HepG2 (cell line): ENCODE results near the gene TBX5. TPM values are rescaled to one million over a fixed set of nuclear protein-coding genes. Genes with fewer than 3 reads are reported as not detected.

ENCODE experiments used
- ATAC-seq: fragments of 200-7000 bp; cut with Tn5 transposase; 3 replicates; pipeline ENCODE4 v1.9.1; 2020; ENCODE audit warnings: mild to moderate bottlenecking, moderate library complexity
- BruUV-seq: library from RNA; stranded (reverse); fragments of 400-500 nt; replicated peaks from 2 replicates; lab custom pipeline; 2021; lab: Mats Ljungman, UMichigan
- CTCF ChIA-PET: fragments of 300-600 bp; formaldehyde crosslinking; extraction: SDS; loops from one replicate; lab custom pipeline; 2021; ENCODE audit warnings: low total read pairs, inconsistent platforms, low intra/inter-chr PET ratio; lab: Yijun Ruan, JAX
- POLR2A ChIA-PET: fragments of 350-600 bp; sonication (Branson Sonifier 250); formaldehyde crosslinking; loops from one replicate; lab custom pipeline; 2020; ENCODE audit warnings: antibody characterized with exemption, inconsistent platforms; lab: Yijun Ruan, JAX
- DNase-seq: peaks from one replicate; pipeline ENCODE4 v3.0.0-alpha.2; 2015; ENCODE audit warnings: low spot score
- FAIRE-seq: peaks from 3 replicates; lab custom pipeline; 2011; peaks lifted over from hg19 to GRCh38; lab: Jason Lieb, UNC
- H2AFZ ChIP-seq: one replicate; pipeline ENCODE4 v1.6.1; 2011; ENCODE audit warnings: low read length, inconsistent platforms
- H3K27ac ChIP-seq: fragments of 300-600 bp; 3 replicates; pipeline ENCODE4 v1.8.0; 2011; ENCODE audit warnings: mixed run types, mild to moderate bottlenecking, mixed read lengths, low read length, inconsistent platforms; ENCODE audit not compliant: insufficient read depth; ENCODE audit errors: extremely low read length
- H3K27me3 ChIP-seq, 2 experiments: fragments of 200-600 bp in 1 of 2; 2 replicates in 1 of 2; 3 replicates in 1 of 2; pipeline versions ENCODE4 v1.6.0 to v1.8.0; 2011; ENCODE audit warnings: low read length in 2 of 2, mild to moderate bottlenecking in 2 of 2, moderate library complexity in 2 of 2, inconsistent platforms in 1 of 2; ENCODE audit not compliant: insufficient read depth in 2 of 2, control insufficient read depth in 1 of 2
- H3K36me3 ChIP-seq, 2 experiments: fragments of 200-600 bp in 1 of 2; replicated peaks in 1 of 2; 2 replicates in 1 of 2; 3 replicates in 1 of 2; pipeline versions ENCODE4 v1.5.1 to v1.8.0; 2011; ENCODE audit warnings: low read length in 2 of 2, inconsistent platforms in 1 of 2; ENCODE audit not compliant: insufficient read depth in 2 of 2, control insufficient read depth in 1 of 2
- H3K4me1 ChIP-seq: 2 replicates; pipeline ENCODE4 v1.5.1; 2012; ENCODE audit warnings: low read length, inconsistent platforms; ENCODE audit not compliant: insufficient read depth
- H3K4me2 ChIP-seq: 2 replicates; pipeline ENCODE4 v1.6.0; 2011; ENCODE audit warnings: low read depth, low read length, inconsistent platforms
- H3K4me3 ChIP-seq, 3 experiments: fragments of 200-600 bp in 1 of 3; sonication (generic), shearing (Covaris generic) in 1 of 3; replicated peaks in 1 of 3; 2 replicates each; pipeline ENCODE4 v1.5.1; 2011 to 2016; ENCODE audit warnings: low read length in 3 of 3, inconsistent platforms in 2 of 3, low read depth in 2 of 3, mild to moderate bottlenecking in 2 of 3, control low read depth in 1 of 3, mixed read lengths in 1 of 3; ENCODE audit not compliant: insufficient read depth in 1 of 3
- H3K79me2 ChIP-seq: one replicate; pipeline ENCODE4 v1.6.1; 2011; ENCODE audit warnings: low read length, inconsistent platforms; ENCODE audit not compliant: insufficient read depth
- H3K9ac ChIP-seq: 2 replicates; pipeline ENCODE4 v1.6.0; 2011; ENCODE audit warnings: mild to moderate bottlenecking, low read depth, low read length, inconsistent platforms; ENCODE audit not compliant: insufficient read depth
- H3K9me3 ChIP-seq: 2 replicates; pipeline ENCODE4 v1.5.1; 2012; ENCODE audit warnings: mild to moderate bottlenecking, low read length
- H4K20me1 ChIP-seq: 2 replicates; pipeline ENCODE4 v1.6.0; 2011; ENCODE audit warnings: inconsistent platforms, mild to moderate bottlenecking, low read length, moderate library complexity; ENCODE audit not compliant: insufficient read depth
- ARID2 ChIP-seq: sonication (generic); formaldehyde crosslinking; IDR thresholded peaks from 2 replicates; pipeline ENCODE4 v1.8.1; 2022; ENCODE audit warnings: mild to moderate bottlenecking, missing genetic modification reagents, borderline replicate concordance
- FOXK1 ChIP-seq: sonication (generic); formaldehyde crosslinking; IDR thresholded peaks from 2 replicates; pipeline ENCODE4 v1.4.0; 2020; ENCODE audit warnings: low read depth, missing genetic modification reagents, borderline replicate concordance
- NAIF1 ChIP-seq: sonication (generic); formaldehyde crosslinking; IDR thresholded peaks from 2 replicates; pipeline ENCODE4 v1.5.0; 2020; ENCODE audit warnings: mild to moderate bottlenecking, missing genetic modification reagents, borderline replicate concordance
- NPAS2 ChIP-seq: sonication (generic); formaldehyde crosslinking; IDR thresholded peaks from 2 replicates; pipeline ENCODE4 v1.8.0; 2022; ENCODE audit warnings: mild to moderate bottlenecking, missing genetic modification reagents, borderline replicate concordance
- XRCC5 ChIP-seq: fragments of 200-400 bp; formaldehyde crosslinking; optimal IDR thresholded peaks from 2 replicates; pipeline ENCODE3; 2017; ENCODE audit warnings: mild to moderate bottlenecking, low read length
- YEATS2 ChIP-seq: sonication (generic); formaldehyde crosslinking; IDR thresholded peaks from 2 replicates; pipeline ENCODE4 v1.4.0; 2020; ENCODE audit warnings: missing genetic modification reagents, borderline replicate concordance
- WGBS: methylation state at CpG from one replicate; pipeline ENCODE4 v1.1.6; 2017; ENCODE audit warnings: low lambda C conversion rate; 5-methylcytosine and 5-hydroxymethylcytosine counted together
- in situ Hi-C: cut with HindIII; loops from 2 replicates; pipeline ENCODE4 v1.10.0; 2017; ENCODE audit warnings: low pct_unique_long_range_greater_than_20kb; ENCODE audit not compliant: extremely low pct_ligation_motif_present
- intact Hi-C: fragments of 100-400 bp; cut with micrococcal nuclease; formaldehyde crosslinking; loops from one replicate; pipeline ENCODE4 v1.10.0; 2022; ENCODE audit not compliant: unreplicated experiment
- polyA plus RNA-seq, 8 experiments: library from polyadenylated mRNA; depleted of rRNA in 3 of 8; stranded (reverse) in 7 of 8; unstranded in 1 of 8; fragments of >200 nt; fragmentation: Illumina TruSeq in 4 of 8; extraction: Trizol in 4 of 8; gene quantifications; 2 replicates each; pipeline versions ENCODE4 v1.2.1 to v1.2.3, GENCODE V29; 2011 to 2016; ENCODE audit warnings: low read depth in 4 of 8, missing spikeins in 1 of 8, mixed read lengths in 1 of 8; ENCODE audit not compliant: insufficient read depth in 1 of 8
- total RNA-seq, 5 experiments: library from RNA; depleted of rRNA; stranded (reverse); fragments of >200 nt; fragmentation: Illumina TruSeq; extraction: Trizol; gene quantifications; 2 replicates each; pipeline ENCODE4 v1.2.3, GENCODE V29; 2016; ENCODE audit warnings: low read depth in 1 of 5

Gene TBX5
- total and polyA plus RNA-seq, 2 of the 13 experiments (the other 11 are each of a cell fraction or from before 2014, with no cell fraction given): not detected

DNA sequence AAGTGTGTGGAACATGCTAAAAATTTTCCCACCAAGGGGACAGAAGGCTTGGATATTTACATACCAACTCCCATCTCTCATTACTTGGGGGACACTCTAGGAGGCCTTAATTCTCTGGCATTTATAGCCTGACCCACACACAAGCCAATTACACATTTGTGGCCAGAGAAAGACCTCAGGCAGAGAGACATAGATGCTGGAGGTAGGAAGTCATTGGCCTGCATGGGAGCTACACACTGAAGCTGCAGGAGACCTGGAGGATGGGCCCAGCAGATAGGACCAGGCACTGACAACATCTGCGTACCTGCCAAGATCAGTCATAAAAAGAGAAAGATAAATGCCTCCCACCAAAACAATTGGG, 61.7 kb downstream of the TBX5 start:
- H3K9ac ChIP-seq: no peak overlapping the region
- H3K27ac ChIP-seq: no peak overlapping the region
- no peak overlapping the region for H3K4me2 ChIP-seq
- no TSS peak for BruUV-seq
- no peak for ATAC-seq
- no peak for FAIRE-seq
- H4K20me1 ChIP-seq: no peaks in the 10 kb centered on the region
- H2AFZ ChIP-seq: no peak overlapping the region
- H3K4me1 ChIP-seq: no peaks in the 10 kb centered on the region
- TF ChIP-seq ARID2 (no peak), FOXK1 (CRISPR knock-in tag) (no peak)
- no peaks in the 10 kb centered on the region for H3K36me3 ChIP-seq
- H3K9me3 ChIP-seq: no peaks in the 10 kb centered on the region
- ChIA-PET POLR2A (no interaction called here), CTCF (no interaction called here)
- in situ Hi-C loops (no loop called here), intact Hi-C loops (no loop called here)
- no peak for DNase-seq
- H3K4me3 ChIP-seq: no peak overlapping the region
- H3K79me2 ChIP-seq: no peaks in the 10 kb centered on the region
- H3K27me3 ChIP-seq: peaks cover 1 to 9% of the 10 kb centered on the region in 2 experiments; a peak in 1 of 5 replicates
- 0% methylated on average over 1 of the region's 1 CpG for WGBS

DNA sequence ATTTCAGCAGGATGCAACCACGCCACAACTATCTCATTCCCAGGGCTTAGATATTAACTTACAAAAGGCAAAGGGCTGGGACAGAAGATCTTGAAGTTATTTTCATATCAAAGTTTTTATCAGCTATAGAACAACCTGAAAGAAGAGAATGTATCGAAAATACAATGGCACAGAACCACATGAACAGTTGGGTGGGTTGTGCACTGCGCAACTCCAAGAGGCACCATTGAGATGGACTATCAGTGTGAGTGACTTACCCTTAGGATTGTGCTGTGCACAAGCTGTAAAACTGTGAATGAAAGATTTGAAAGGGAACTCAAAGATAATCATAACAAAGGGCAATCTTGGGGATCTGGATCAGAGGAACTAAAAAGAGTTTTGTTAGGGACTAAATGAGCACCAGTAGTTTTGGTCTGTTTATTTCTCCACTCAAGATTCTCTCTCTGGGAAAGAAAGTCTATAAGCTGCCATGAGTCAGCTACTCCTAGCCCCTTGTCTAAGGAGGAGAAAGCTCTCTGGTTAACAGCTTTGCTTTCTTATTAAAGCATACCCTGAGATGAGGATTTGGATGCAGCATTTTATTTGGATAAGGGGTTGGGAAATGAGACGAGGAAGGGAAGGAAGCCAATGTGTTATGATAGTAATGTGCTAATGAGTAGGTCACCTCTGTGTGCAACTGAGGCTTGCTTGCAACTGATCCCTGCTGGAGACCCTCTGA, 62.2 kb downstream of the TBX5 start:
- no peaks in the 10 kb centered on the region for H4K20me1 ChIP-seq
- no peak overlapping the region for H3K4me2 ChIP-seq
- peaks cover 1 to 9% of the 10 kb centered on the region in 2 experiments; a peak in 1 of 5 replicates for H3K27me3 ChIP-seq
- H3K36me3 ChIP-seq: no peaks in the 10 kb centered on the region
- 14% methylated on average over 4 of the region's 4 CpGs for WGBS
- BruUV-seq: no TSS peak
- CTCF ChIA-PET: no interaction called here
- no peak overlapping the region for H2AFZ ChIP-seq
- no peaks in the 10 kb centered on the region for H3K4me1 ChIP-seq
- intact Hi-C loops (no loop called here), in situ Hi-C loops (no loop called here)
- no peak overlapping the region for H3K27ac ChIP-seq
- DNase-seq (no peak), FAIRE-seq (no peak), ATAC-seq (no peak)
- H3K4me3 ChIP-seq: no peak overlapping the region
- no peak for TF ChIP-seq YEATS2 (CRISPR knock-in tag)
- TF ChIP-seq NAIF1 (CRISPR knock-in tag): no peak
- no peak for TF ChIP-seq NPAS2
- TF ChIP-seq XRCC5: no peak
- H3K79me2 ChIP-seq: no peaks in the 10 kb centered on the region
- POLR2A ChIA-PET: no interaction called here
- H3K9me3 ChIP-seq: no peaks in the 10 kb centered on the region
- no peak overlapping the region for H3K9ac ChIP-seq
